Measurements from ENCODE around the gene POLR2A. TPM values are rescaled to one million over a fixed set of nuclear protein-coding genes. Genes with fewer than 3 reads are reported as not detected.

The POLR2A gene
- polyA plus RNA-seq, 1 donor from 2014 or later = 9.1 TPM

GRCh38 chr17:7478276-7479212 lies 5.6 kb upstream of the POLR2A start:
- TF ChIP-seq MXI1 (conservative IDR thresholded peaks at IDR 0.05; ENCODE audit: poor library complexity, severe bottlenecking) (peak; percentile 70), EP300 (conservative IDR thresholded peaks at IDR 0.05; ENCODE audit: poor library complexity, severe bottlenecking) (peak; percentile 16), CTCF (IDR thresholded peaks at IDR 0.05; ENCODE audit: poor library complexity, severe bottlenecking) (no peak)
- Histone ChIP-seq H3K36me3 (ENCODE audit: insufficient read depth, low read length) (no peaks in the 10 kb centered on the region), H3F3A (ENCODE audit: insufficient read depth, low read length, poor library complexity, severe bottlenecking) (no peaks in the 10 kb centered on the region), H3K27me3 (ENCODE audit: insufficient read depth, low read depth, low read length) (no peaks in the 10 kb centered on the region), H3K9me3 (ENCODE audit: low read length) (no peaks in the 10 kb centered on the region), H3K9me2 (ENCODE audit: insufficient read depth, low read length) (no peaks in the 10 kb centered on the region), H3K4me3 (ENCODE audit: low read length) (peak overlapping the region; percentile 91), H3K4me2 (ENCODE audit: low read length) (peak overlapping the region; percentile 94), H3K27ac (ENCODE audit: low read length) (peak overlapping the region; percentile 97), H3K9ac (ENCODE audit: low read length) (peak overlapping the region; percentile 98), H4K20me1 (ENCODE audit: insufficient read depth) (no peaks in the 10 kb centered on the region), H2AFZ (ENCODE audit: low read depth, low read length) (no peak overlapping the region), H3K79me2 (replicated peaks; ENCODE audit: insufficient read depth, low read length) (peaks cover 53% of the 10 kb centered on the region)

- H3F3A ChIP-seq (ENCODE audit: insufficient read depth, low read length, poor library complexity, severe bottlenecking) = no peaks in the 10 kb centered on the region
These were observed 4.7 kb upstream of the POLR2A start, which contains the start of gene ZBTB4 for GRCh38 chr17:7479213-7480088. Gene ZBTB4, minus strand, starts transcription at chr17:7479631. Its CDS starts 12,830 bp downstream, at chr17:7466801.

More at GRCh38 chr17:7479213-7480088, 4.7 kb upstream of the POLR2A start, which contains the start of gene ZBTB4:
- no peaks in the 10 kb centered on the region for H3K36me3 ChIP-seq (ENCODE audit: insufficient read depth, low read length)
- TF ChIP-seq RAD21 (conservative IDR thresholded peaks at IDR 0.05) = peak; percentile 33
- TF ChIP-seq CTCF (IDR thresholded peaks at IDR 0.05; ENCODE audit: poor library complexity, severe bottlenecking) = no peak
- TF ChIP-seq, protein P1, sequence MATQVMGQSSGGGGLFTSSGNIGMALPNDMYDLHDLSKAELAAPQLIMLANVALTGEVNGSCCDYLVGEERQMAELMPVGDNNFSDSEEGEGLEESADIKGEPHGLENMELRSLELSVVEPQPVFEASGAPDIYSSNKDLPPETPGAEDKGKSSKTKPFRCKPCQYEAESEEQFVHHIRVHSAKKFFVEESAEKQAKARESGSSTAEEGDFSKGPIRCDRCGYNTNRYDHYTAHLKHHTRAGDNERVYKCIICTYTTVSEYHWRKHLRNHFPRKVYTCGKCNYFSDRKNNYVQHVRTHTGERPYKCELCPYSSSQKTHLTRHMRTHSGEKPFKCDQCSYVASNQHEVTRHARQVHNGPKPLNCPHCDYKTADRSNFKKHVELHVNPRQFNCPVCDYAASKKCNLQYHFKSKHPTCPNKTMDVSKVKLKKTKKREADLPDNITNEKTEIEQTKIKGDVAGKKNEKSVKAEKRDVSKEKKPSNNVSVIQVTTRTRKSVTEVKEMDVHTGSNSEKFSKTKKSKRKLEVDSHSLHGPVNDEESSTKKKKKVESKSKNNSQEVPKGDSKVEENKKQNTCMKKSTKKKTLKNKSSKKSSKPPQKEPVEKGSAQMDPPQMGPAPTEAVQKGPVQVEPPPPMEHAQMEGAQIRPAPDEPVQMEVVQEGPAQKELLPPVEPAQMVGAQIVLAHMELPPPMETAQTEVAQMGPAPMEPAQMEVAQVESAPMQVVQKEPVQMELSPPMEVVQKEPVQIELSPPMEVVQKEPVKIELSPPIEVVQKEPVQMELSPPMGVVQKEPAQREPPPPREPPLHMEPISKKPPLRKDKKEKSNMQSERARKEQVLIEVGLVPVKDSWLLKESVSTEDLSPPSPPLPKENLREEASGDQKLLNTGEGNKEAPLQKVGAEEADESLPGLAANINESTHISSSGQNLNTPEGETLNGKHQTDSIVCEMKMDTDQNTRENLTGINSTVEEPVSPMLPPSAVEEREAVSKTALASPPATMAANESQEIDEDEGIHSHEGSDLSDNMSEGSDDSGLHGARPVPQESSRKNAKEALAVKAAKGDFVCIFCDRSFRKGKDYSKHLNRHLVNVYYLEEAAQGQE (IDR thresholded peaks at IDR 0.05; ENCODE audit: borderline replicate concordance) = peak; percentile 67
- peak; percentile 24 for TF ChIP-seq EP300 (conservative IDR thresholded peaks at IDR 0.05; ENCODE audit: poor library complexity, severe bottlenecking)
- TF ChIP-seq MXI1 (conservative IDR thresholded peaks at IDR 0.05; ENCODE audit: poor library complexity, severe bottlenecking) = peak; percentile 55
- TF ChIP-seq POLR2AphosphoS5 (IDR thresholded peaks at IDR 0.05) = peak; percentile 83
- no peak for TF ChIP-seq SMC3 (conservative IDR thresholded peaks at IDR 0.05; ENCODE audit: poor library complexity)
- H3K9me3 ChIP-seq (ENCODE audit: low read length) = no peaks in the 10 kb centered on the region
- peak within 1 kb of the TSS; percentile 91 for H3K4me3 ChIP-seq (ENCODE audit: low read length)
- H3K27ac ChIP-seq (ENCODE audit: low read length) = peak within 1 kb of the TSS; percentile 97
- no peaks in the 10 kb centered on the region for H3K9me2 ChIP-seq (ENCODE audit: insufficient read depth, low read length)
- H2AFZ ChIP-seq (ENCODE audit: low read depth, low read length) = peak within 1 kb of the TSS; percentile 60
- H4K20me1 ChIP-seq (ENCODE audit: insufficient read depth) = no peaks in the 10 kb centered on the region
- peaks cover 50% of the 10 kb centered on the region for H3K79me2 ChIP-seq (replicated peaks; ENCODE audit: insufficient read depth, low read length)
- H3K27me3 ChIP-seq (ENCODE audit: insufficient read depth, low read depth, low read length) = no peaks in the 10 kb centered on the region
- H3K9ac ChIP-seq (ENCODE audit: low read length) = peak within 1 kb of the TSS; percentile 98
- H3K4me2 ChIP-seq (ENCODE audit: low read length) = peak within 1 kb of the TSS; percentile 94

Measured in neural cell (in vitro differentiated cells).